Right atrium auricular region (tissue), 2 donors: ENCODE data around the gene ATP8B4. TPM values are rescaled to one million over a fixed set of nuclear protein-coding genes. Genes with fewer than 3 reads are reported as not detected.

Experiments
- DNase-seq: peaks from one replicate; pipeline ENCODE4 v3.0.0-alpha.2; 2019; ENCODE audit warnings: low spot score
- H3K27ac ChIP-seq, 2 donors: fragments of 200-600 bp; sonication (generic); 1 replicate in 1 of 2; 2 replicates in 1 of 2; pipeline ENCODE4 v1.5.1; 2016 to 2019
- H3K27me3 ChIP-seq, 2 donors: fragments of 200-600 bp; sonication (generic); one replicate each; pipeline versions ENCODE4 v1.5.1 to v1.6.0; 2017 to 2019
- H3K36me3 ChIP-seq: fragments of 200-600 bp; sonication (generic); one replicate; pipeline ENCODE4 v1.5.1; 2016
- H3K4me1 ChIP-seq, 2 donors: fragments of 200-600 bp; sonication (generic); one replicate each; pipeline versions ENCODE4 v1.5.1 to v1.6.0; 2017 to 2019
- H3K4me3 ChIP-seq, 2 donors: fragments of 200-600 bp; sonication (generic); 1 replicate in 1 of 2; 2 replicates in 1 of 2; pipeline ENCODE4 v1.5.1; 2017 to 2019; ENCODE audit warnings: mild to moderate bottlenecking in 1 of 2, moderate library complexity in 1 of 2
- H3K9me3 ChIP-seq, 2 donors: fragments of 200-600 bp; sonication (generic); one replicate each; pipeline ENCODE4 v1.5.1; 2019
- CTCF ChIP-seq, 2 donors: fragments of 200-600 bp; sonication (generic); IDR thresholded peaks; one replicate each; pipeline ENCODE4 v1.5.1; 2019; ENCODE audit warnings: antibody characterized with exemption in 2 of 2
- total RNA-seq, 2 donors: library from RNA; depleted of rRNA; stranded (reverse); fragments of >200 nt; gene quantifications; one replicate each; pipeline ENCODE4 v1.1.0, GENCODE V29; 2016

The ATP8B4 gene
- total RNA-seq, 2 donors from 2014 or later = 2.0 to 2.5 TPM

- H3K27me3 ChIP-seq = no peaks in the 10 kb centered on the region
- H3K27ac ChIP-seq = peak overlapping the region in 1 of 2 donors; percentile 1
- H3K36me3 ChIP-seq = no peaks in the 10 kb centered on the region
- TF ChIP-seq CTCF (IDR thresholded peaks at IDR 0.05) = peak; percentile 50 to 82
- H3K4me3 ChIP-seq = no peak overlapping the region
- peaks cover 0 to 5% of the 10 kb centered on the region in 2 donors for H3K4me1 ChIP-seq
- peak; percentile 75 for DNase-seq
- no peaks in the 10 kb centered on the region for H3K9me3 ChIP-seq
Observed at GRCh38 chr15:50051811-50052419, 67.1 kb downstream of the ATP8B4 start.

- DNase-seq = no peak
- TF ChIP-seq CTCF (IDR thresholded peaks at IDR 0.05) = no peak
Observed at GRCh38 chr15:50050986-50051743, 67.9 kb downstream of the ATP8B4 start.

DNA sequence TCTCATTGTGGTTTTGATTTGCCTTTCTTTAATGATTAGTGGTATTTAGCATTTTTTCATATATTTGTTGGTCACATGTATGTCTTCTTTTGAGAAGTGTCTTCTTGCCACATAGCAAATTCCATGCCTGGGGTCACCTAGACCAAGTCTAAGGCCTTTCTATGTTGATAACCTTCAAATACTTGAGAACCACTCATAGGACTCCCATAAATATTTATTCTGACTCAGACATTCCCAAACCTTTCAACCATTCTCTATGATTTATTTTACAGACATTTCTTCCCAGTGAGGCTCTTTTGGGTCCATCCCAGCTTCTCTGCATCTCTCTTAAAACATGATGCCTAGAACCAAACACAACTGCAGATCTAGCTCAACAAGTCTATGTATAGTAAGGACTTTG lies 69.2 kb downstream of the ATP8B4 start:
- Histone ChIP-seq H3K4me1 (no peaks in the 10 kb centered on the region), H3K9me3 (no peaks in the 10 kb centered on the region), H3K4me3 (no peak overlapping the region), H3K27me3 (no peaks in the 10 kb centered on the region), H3K36me3 (no peaks in the 10 kb centered on the region), H3K27ac (no peak overlapping the region)
- DNase-seq = no peak
- TF ChIP-seq CTCF (IDR thresholded peaks at IDR 0.05) = no peak

More at GRCh38 chr15:50050986-50051743, 67.9 kb downstream of the ATP8B4 start:
- H3K27ac ChIP-seq = no peak overlapping the region
- H3K4me3 ChIP-seq = no peak overlapping the region
- no peaks in the 10 kb centered on the region for H3K27me3 ChIP-seq
- H3K36me3 ChIP-seq = no peaks in the 10 kb centered on the region
- H3K9me3 ChIP-seq = no peaks in the 10 kb centered on the region
- H3K4me1 ChIP-seq = peaks cover 0 to 5% of the 10 kb centered on the region in 2 donors

GRCh38 chr15:50046867-50047266 lies 72.2 kb downstream of the ATP8B4 start:
- TF ChIP-seq CTCF (IDR thresholded peaks at IDR 0.05) = no peak
- no peaks in the 10 kb centered on the region for H3K36me3 ChIP-seq
- no peaks in the 10 kb centered on the region for H3K27me3 ChIP-seq
- peaks cover 6 to 14% of the 10 kb centered on the region in 2 donors for H3K9me3 ChIP-seq
- H3K4me3 ChIP-seq = no peak overlapping the region
- DNase-seq = no peak
- no peak overlapping the region for H3K27ac ChIP-seq
- no peaks in the 10 kb centered on the region for H3K4me1 ChIP-seq

DNA sequence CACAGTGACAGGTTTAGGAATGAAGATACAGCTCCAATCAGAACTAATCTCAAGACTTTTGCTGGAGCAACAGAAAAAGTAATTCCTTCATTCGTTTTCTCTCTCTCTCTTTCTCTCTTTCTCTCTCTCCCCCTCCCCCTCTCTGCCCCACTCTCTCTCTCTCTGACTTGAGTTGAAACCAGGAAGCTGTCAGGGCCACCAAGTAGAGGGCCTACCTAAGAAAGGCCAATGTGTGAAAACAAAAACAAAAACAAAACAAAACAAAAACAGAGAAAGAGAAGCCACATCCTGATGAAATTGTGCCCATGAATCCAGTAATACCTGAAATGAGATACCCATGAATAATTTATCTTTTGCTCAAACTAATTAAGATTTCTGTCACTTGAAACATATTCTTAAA lies 72.9 kb downstream of the ATP8B4 start:
- no peaks in the 10 kb centered on the region for H3K36me3 ChIP-seq
- H3K9me3 ChIP-seq = peaks cover 6 to 14% of the 10 kb centered on the region in 2 donors
- TF ChIP-seq CTCF (IDR thresholded peaks at IDR 0.05) = no peak
- H3K4me3 ChIP-seq = no peak overlapping the region
- no peaks in the 10 kb centered on the region for H3K27me3 ChIP-seq
- no peak overlapping the region for H3K27ac ChIP-seq
- no peaks in the 10 kb centered on the region for H3K4me1 ChIP-seq
- DNase-seq = no peak
